ENCODE measurements around the gene SAE1.
"Not testable (repeated sequence)": the region's sequence is repeated elsewhere in the genome, so short reads cannot be mapped to it uniquely, and the experiment has no call there.

SAE1 gene

GRCh38 chr19:47239610-47240296 is 109.1 kb downstream of the SAE1 start:
- H3K36me3 ChIP-seq (ENCODE audit: control insufficient read depth, low read depth, low read length) = no peaks in the 10 kb centered on the region
- no peak overlapping the region for H3K27ac ChIP-seq (ENCODE audit: low read length)
- H3K9ac ChIP-seq (ENCODE audit: low read length) = no peak overlapping the region
- no peaks in the 10 kb centered on the region for H3K9me3 ChIP-seq (ENCODE audit: control insufficient read depth, low read depth, low read length)
- peaks cover 23% of the 10 kb centered on the region for H3K4me1 ChIP-seq (ENCODE audit: control insufficient read depth, low read depth, low read length)
- peaks cover 50% of the 10 kb centered on the region for H3K27me3 ChIP-seq (ENCODE audit: control insufficient read depth, insufficient read depth, low read length)
- H3K4me3 ChIP-seq (ENCODE audit: low read length) = peak overlapping the region; percentile 27

- no peak overlapping the region for H3K27ac ChIP-seq (ENCODE audit: low read length)
Observed at GRCh38 chr19:47240556-47240955, 109.9 kb downstream of the SAE1 start.

GRCh38 chr19:47240996-47241918 is 110.6 kb downstream of the SAE1 start:
- no peak overlapping the region for H3K4me3 ChIP-seq (ENCODE audit: low read length)
- peaks cover 50% of the 10 kb centered on the region for H3K27me3 ChIP-seq (ENCODE audit: control insufficient read depth, insufficient read depth, low read length)
- no peaks in the 10 kb centered on the region for H3K36me3 ChIP-seq (ENCODE audit: control insufficient read depth, low read depth, low read length)
- H3K9ac ChIP-seq (ENCODE audit: low read length) = no peak overlapping the region
- peaks cover 24% of the 10 kb centered on the region for H3K4me1 ChIP-seq (ENCODE audit: control insufficient read depth, low read depth, low read length)
- H3K9me3 ChIP-seq (ENCODE audit: control insufficient read depth, low read depth, low read length) = no peaks in the 10 kb centered on the region
- no peak overlapping the region for H3K27ac ChIP-seq (ENCODE audit: low read length)

More at GRCh38 chr19:47240556-47240955, 109.9 kb downstream of the SAE1 start:
- H3K4me1 ChIP-seq (ENCODE audit: control insufficient read depth, low read depth, low read length) = peaks cover 24% of the 10 kb centered on the region
- peak overlapping the region; percentile 15 for H3K4me3 ChIP-seq (ENCODE audit: low read length)
- H3K9me3 ChIP-seq (ENCODE audit: control insufficient read depth, low read depth, low read length) = no peaks in the 10 kb centered on the region
- H3K36me3 ChIP-seq (ENCODE audit: control insufficient read depth, low read depth, low read length) = no peaks in the 10 kb centered on the region
- peaks cover 50% of the 10 kb centered on the region for H3K27me3 ChIP-seq (ENCODE audit: control insufficient read depth, insufficient read depth, low read length)
- H3K9ac ChIP-seq (ENCODE audit: low read length) = no peak overlapping the region

GRCh38 chr19:47241919-47242577 is 111.4 kb downstream of the SAE1 start:
- no peaks in the 10 kb centered on the region for H3K9me3 ChIP-seq (ENCODE audit: control insufficient read depth, low read depth, low read length)
- H3K27ac ChIP-seq (ENCODE audit: low read length) = no peak overlapping the region
- H3K4me3 ChIP-seq (ENCODE audit: low read length) = no peak overlapping the region
- peaks cover 50% of the 10 kb centered on the region for H3K27me3 ChIP-seq (ENCODE audit: control insufficient read depth, insufficient read depth, low read length)
- H3K4me1 ChIP-seq (ENCODE audit: control insufficient read depth, low read depth, low read length) = peaks cover 24% of the 10 kb centered on the region
- H3K36me3 ChIP-seq (ENCODE audit: control insufficient read depth, low read depth, low read length) = no peaks in the 10 kb centered on the region
- H3K9ac ChIP-seq (ENCODE audit: low read length) = no peak overlapping the region

GRCh38 chr19:47243364-47243775 is 112.7 kb downstream of the SAE1 start:
- peak overlapping the region; percentile 56 for H3K9ac ChIP-seq (ENCODE audit: low read length)
- no peak overlapping the region for H3K27ac ChIP-seq (ENCODE audit: low read length)
- H3K4me1 ChIP-seq (ENCODE audit: control insufficient read depth, low read depth, low read length) = peaks cover 24% of the 10 kb centered on the region

GRCh38 chr19:47243776-47244547 is 113.3 kb downstream of the SAE1 start:
- Histone ChIP-seq H3K9me3 (ENCODE audit: control insufficient read depth, low read depth, low read length) (no peaks in the 10 kb centered on the region), H3K27ac (ENCODE audit: low read length) (peak overlapping the region; percentile 62), H3K27me3 (ENCODE audit: control insufficient read depth, insufficient read depth, low read length) (peaks cover 44% of the 10 kb centered on the region), H3K36me3 (ENCODE audit: control insufficient read depth, low read depth, low read length) (no peaks in the 10 kb centered on the region), H3K4me3 (ENCODE audit: low read length) (peak overlapping the region; percentile 46), H3K9ac (ENCODE audit: low read length) (peak overlapping the region; percentile 56), H3K4me1 (ENCODE audit: control insufficient read depth, low read depth, low read length) (peaks cover 22% of the 10 kb centered on the region)

More at GRCh38 chr19:47243364-47243775, 112.7 kb downstream of the SAE1 start:
- no peaks in the 10 kb centered on the region for H3K36me3 ChIP-seq (ENCODE audit: control insufficient read depth, low read depth, low read length)
- H3K4me3 ChIP-seq (ENCODE audit: low read length) = peak overlapping the region; percentile 46
- H3K9me3 ChIP-seq (ENCODE audit: control insufficient read depth, low read depth, low read length) = no peaks in the 10 kb centered on the region
- H3K27me3 ChIP-seq (ENCODE audit: control insufficient read depth, insufficient read depth, low read length) = peaks cover 50% of the 10 kb centered on the region

- no peak overlapping the region for H3K9ac ChIP-seq (ENCODE audit: low read length)
- peaks cover 11% of the 10 kb centered on the region for H3K27me3 ChIP-seq (ENCODE audit: control insufficient read depth, insufficient read depth, low read length)
- H3K4me1 ChIP-seq (ENCODE audit: control insufficient read depth, low read depth, low read length) = peaks cover 15% of the 10 kb centered on the region
- H3K4me3 ChIP-seq (ENCODE audit: low read length) = no peak overlapping the region
- no peaks in the 10 kb centered on the region for H3K9me3 ChIP-seq (ENCODE audit: control insufficient read depth, low read depth, low read length)
- no peaks in the 10 kb centered on the region for H3K36me3 ChIP-seq (ENCODE audit: control insufficient read depth, low read depth, low read length)
- H3K27ac ChIP-seq (ENCODE audit: low read length) = no peak overlapping the region
Observed at GRCh38 chr19:47247308-47247990, 116.8 kb downstream of the SAE1 start.

- H3K4me1 ChIP-seq (ENCODE audit: control insufficient read depth, low read depth, low read length); H3K27me3 ChIP-seq (ENCODE audit: control insufficient read depth, insufficient read depth, low read length); H3K27ac ChIP-seq (ENCODE audit: low read length); H3K9me3 ChIP-seq (ENCODE audit: control insufficient read depth, low read depth, low read length); H3K9ac ChIP-seq (ENCODE audit: low read length); H3K36me3 ChIP-seq (ENCODE audit: control insufficient read depth, low read depth, low read length); H3K4me3 ChIP-seq (ENCODE audit: low read length): not testable (repeated sequence)
Observed at GRCh38 chr19:47253016-47253415, 122.4 kb downstream of the SAE1 start.

GRCh38 chr19:47253467-47253881 is 122.8 kb downstream of the SAE1 start:
- Histone ChIP-seq H3K9me3 (ENCODE audit: control insufficient read depth, low read depth, low read length) (no peaks in the 10 kb centered on the region), H3K27ac (ENCODE audit: low read length) (no peak overlapping the region), H3K27me3 (ENCODE audit: control insufficient read depth, insufficient read depth, low read length) (no peaks in the 10 kb centered on the region), H3K4me3 (ENCODE audit: low read length) (no peak overlapping the region), H3K36me3 (ENCODE audit: control insufficient read depth, low read depth, low read length) (no peaks in the 10 kb centered on the region), H3K9ac (ENCODE audit: low read length) (no peak overlapping the region), H3K4me1 (ENCODE audit: control insufficient read depth, low read depth, low read length) (peaks cover 6% of the 10 kb centered on the region)

- peaks cover 5% of the 10 kb centered on the region for H3K36me3 ChIP-seq (ENCODE audit: control insufficient read depth, low read depth, low read length)
- peaks cover 6% of the 10 kb centered on the region for H3K4me1 ChIP-seq (ENCODE audit: control insufficient read depth, low read depth, low read length)
- no peak overlapping the region for H3K4me3 ChIP-seq (ENCODE audit: low read length)
- no peaks in the 10 kb centered on the region for H3K27me3 ChIP-seq (ENCODE audit: control insufficient read depth, insufficient read depth, low read length)
- no peak overlapping the region for H3K9ac ChIP-seq (ENCODE audit: low read length)
- no peaks in the 10 kb centered on the region for H3K9me3 ChIP-seq (ENCODE audit: control insufficient read depth, low read depth, low read length)
- H3K27ac ChIP-seq (ENCODE audit: low read length) = no peak overlapping the region
Observed at GRCh38 chr19:47253970-47254369, 123.3 kb downstream of the SAE1 start.
